GM18909 (cell line): ENCODE measurements around the gene GZMM.

Source experiments
- ATAC-seq: cut with Tn5 transposase; IDR thresholded peaks from one replicate; pipeline ENCODE4 v1.9.1; 2021; ENCODE audit warnings: mild to moderate bottlenecking; ENCODE audit not compliant: unreplicated experiment, poor library complexity

The GZMM gene

DNA sequence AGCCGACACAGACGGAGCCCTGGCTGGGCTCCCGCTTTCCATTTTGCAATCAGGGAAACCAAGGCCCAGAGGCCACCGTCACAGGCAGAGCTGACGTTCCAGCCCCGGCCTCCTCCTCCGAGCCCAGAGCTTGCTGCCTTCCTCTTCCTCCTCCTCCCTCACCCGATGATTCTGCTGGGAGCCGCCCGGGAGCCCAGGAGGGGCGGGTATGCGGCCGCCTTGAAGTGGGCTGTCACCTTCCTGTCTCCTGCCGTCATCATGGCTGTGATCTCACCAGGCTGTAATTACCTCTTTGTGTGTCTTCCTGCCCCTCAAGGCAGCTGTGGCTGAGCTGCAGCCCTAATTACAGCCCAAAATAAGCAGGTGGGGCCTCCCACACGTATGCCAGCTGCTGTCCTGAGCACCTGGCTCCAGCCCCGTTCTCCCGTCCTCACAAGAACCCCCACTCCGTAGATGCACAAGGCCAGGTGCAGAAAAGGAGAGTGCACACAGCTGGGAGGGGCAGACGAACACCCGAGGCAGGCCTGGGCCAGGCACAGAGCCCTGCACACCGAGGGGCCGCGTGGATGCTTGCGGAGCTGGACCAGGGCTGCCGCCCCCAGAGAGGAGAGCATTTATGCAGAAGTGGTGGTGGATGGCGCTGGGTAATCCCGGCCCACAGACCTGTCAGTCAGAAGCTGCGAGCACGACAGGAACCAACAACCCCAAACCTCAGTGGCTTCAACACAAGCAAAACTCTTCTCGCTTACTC, 32.6 kb upstream of the GZMM start:
- ATAC-seq = no peak

DNA sequence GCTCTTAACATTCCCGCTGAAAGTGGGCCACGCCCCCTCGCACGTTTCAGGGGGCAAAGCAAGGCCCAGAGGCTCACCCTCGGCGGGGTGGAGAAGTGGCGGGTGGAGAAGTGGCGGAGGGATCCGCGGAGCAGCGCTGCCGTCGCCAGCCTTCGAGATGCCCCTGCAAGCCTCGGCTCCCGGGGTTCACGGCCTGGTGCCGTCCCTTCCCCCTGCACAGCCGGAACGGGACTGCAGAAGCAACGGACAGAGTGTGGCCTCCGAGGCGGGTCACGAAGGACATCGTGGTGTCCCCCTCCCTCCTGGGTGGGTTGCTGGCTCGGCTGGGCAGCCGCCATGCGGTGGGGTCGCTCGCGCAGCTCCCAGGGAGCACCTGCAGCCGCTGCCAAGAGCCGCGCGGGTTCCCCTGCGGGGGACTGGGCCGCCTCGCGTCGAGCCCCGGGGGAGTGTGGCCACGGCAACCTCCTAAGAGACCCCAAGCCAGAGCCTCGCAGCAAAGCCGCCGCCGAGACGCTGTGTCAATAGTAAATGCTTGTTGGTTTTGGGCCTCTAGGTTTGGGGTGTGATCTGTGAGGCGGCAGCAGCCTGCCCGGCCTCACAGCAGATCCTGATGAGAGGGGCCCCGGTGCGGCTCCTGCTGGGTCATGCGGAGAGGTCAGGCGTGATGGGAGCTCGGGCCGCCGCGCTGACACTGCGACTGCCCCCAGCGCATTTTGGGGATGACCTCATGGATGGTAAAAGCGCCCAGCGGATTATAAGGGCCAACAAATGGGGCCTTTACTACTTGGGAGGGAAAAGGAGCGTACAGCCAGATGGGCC, 31.1 kb upstream of the GZMM start:
- ATAC-seq = no peak

DNA sequence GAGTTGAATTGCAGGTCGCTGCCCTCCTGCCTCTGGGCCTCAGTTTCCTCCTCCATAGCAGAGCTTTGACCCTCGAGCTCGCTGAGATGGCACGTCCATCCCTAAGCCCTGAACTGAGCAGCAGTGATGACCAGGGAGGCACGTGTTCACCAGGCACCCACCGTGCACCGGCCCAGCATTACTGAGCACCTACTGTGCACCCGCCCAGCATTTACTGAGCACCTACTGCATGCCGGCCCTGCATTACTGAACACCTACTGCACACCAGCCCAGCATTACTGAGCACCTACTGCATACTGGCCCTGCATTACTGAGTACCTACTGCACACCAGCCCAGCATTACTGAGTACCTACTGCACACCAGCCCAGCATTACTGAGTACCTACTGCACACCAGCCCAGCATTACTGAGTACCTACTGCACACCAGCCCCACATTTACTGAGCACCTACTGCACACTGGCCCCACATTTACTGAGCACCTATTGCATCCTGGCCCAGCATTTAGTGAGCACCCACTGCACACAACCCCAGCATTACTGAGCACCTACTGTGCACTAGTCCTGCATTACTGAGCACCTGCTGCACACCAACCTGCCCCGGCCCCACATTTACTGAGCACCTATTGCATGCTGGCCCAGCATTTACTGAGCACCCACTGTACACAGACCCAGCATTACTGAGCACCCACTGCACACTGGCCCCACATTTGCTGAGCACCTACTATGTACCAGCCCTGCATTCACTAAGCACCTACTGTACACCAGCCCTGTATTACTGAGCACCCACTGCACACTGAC, 30.3 kb upstream of the GZMM start:
- no peak for ATAC-seq

DNA sequence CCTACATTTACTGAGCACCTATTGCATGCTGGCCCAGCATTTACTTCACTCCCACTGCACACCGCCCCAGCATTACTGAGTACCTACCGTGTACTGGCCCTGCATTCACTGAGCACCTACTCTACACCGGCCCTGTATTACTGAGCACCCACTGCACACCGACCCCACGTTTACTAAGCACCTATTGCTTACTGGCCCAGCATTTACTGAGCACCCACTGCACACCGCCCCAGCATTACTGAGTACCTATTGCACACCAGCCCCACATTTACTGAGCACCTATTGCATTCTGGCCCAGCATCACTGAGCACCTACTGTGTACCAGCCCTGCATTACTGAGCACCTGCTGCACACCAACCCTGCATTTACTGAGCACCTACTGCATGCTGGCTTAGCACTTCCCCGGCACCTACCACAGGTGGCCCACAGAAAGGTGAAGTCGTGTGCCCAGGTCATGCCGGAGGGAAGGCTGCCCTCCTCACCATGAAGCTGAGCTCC, 29.6 kb upstream of the GZMM start:
- ATAC-seq = no peak

DNA sequence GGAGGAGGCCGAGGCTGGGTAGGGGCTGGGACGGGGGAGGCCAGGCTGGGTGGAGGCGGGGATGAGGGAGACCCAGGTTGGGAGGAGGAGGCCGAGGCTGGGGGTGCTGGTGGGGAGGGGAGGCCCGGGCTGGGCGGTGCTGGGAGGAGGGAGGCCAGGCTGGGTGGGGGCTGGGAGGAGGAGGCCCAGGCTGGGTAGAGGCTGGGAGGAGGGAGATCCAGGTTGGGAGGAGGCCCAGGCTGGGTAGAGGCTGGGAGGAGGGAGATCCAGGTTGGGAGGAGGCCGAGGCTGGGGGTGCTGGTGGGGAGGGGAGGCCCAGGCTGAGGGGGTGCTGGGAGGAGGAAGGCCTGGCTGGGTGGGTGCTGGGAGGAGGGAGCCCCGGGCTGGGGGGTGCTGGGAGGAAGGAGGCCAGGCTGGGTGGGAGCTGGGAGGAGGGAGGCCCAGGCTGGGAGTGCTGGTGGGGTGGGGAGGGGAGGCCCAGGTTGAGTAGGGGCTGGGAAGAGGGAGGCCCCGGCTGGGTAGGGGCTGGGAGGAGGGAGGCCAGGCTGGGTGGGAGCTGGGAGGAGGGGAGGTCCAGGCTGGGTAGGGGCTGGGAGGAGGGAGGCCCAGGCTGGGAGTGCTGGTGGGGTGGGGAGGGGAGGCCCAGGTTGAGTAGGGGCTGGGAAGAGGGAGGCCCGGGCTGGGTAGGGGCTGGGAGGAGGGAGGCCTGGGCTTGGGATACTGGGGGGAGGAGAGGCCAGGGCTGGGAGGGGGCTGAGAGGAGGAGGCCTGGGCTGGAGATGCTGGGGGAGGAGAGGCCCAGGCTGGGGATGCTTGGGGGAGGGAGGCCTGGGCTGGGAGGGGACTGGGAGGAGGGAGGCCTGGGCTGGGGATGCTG, 25.9 kb upstream of the GZMM start:
- ATAC-seq = no peak

DNA sequence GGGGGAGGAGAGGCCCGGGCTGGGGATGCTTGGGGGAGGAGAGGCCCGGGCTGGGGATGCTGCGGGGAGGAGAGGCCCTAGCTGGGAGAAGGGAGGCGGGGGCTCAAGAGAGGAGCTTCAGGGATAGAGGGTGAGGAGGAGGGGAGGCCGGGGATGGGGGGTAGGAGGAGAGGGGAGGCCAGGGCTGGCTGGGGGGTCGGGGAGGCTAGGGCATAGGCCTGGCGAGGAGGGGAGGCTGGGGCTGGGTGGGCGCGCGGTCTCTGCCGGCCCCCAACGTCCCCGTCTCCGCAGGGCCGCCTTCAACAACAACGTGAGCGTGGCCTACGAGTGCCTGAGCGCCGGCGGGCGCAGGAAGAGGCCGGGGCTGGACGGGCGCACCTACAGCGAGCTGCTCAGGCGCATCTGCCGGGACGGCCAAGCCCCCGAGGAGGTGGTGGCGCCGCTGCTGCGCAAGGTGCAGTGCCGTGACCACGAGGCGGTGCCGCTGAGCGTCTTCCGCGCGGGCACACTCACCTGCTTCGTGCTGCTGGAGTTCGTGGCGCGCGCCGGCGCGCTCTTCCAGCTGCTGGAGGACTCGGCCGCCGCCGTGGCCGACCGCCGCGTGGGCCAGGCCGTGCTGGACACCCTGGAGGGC, 25.1 kb upstream of the GZMM start:
- no peak for ATAC-seq

DNA sequence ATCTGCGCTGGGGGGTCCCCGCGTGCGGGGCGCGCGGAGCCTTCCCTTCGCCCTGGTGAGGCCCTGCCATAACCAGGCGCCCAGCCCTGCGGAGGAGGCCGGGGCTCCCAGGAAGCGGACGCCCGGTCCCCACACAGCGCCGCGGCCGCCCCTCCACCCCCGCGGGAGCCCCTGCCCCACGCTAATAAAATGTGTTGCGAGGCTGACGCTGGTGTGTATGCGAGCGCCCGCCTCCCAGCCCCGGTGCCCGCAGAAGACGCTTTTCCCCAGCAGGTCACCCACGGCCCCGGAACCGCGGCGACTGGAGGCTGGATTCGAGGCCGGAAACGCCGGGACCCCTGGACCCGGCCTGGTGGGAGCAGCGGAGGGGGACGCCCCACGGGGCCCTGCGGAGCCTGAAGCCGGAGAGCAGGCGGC, 24.4 kb upstream of the GZMM start:
- no peak for ATAC-seq

DNA sequence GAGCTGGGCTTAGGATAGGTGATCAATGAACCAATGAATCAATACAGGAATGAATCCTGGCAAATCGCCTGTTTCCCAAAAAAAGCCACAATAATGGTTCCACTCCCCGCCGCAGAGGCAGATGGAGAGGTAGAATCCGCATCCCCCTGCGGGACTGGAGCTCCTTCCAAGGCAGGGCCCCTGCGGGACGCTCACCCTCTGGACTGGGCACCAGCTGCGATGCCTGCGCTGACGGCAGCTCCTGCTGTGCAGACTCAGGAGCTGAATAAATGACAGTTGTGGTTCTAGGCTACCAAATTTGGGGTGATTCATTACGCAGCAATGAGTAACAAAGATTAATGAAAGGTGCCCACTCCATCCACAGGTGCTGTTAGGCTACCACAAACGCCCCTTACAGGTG, 21.1 kb upstream of the GZMM start:
- no peak for ATAC-seq

DNA sequence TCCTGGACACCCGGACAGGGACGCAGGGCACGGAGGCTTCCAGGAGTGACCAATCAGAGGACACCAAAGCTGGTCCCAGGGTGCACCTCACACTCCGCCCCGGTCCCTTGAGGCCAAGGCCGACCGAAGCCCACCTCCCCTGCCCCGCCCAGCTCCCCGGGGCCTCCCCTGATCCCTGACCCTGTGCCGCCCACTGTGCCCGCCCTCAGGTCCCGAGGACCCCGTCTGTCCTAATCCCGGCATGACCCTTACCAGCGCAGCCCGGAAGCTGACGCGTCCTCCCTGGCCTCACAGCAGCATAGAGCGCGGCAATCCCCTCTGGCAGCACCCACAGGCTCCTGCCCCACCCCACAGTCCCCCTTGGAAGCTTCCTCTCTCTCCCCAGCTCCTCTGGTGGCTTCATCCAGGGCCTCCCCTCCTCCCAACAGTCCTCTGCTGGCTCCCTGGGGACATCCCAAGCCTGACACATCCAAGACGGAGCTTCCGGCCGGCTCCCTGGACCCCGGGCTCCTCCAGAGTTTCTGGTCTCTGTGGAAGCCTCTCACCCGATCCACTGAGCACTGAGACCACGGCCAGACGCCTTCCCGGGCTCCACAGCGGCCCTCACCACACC, 19.7 kb upstream of the GZMM start:
- no peak for ATAC-seq

DNA sequence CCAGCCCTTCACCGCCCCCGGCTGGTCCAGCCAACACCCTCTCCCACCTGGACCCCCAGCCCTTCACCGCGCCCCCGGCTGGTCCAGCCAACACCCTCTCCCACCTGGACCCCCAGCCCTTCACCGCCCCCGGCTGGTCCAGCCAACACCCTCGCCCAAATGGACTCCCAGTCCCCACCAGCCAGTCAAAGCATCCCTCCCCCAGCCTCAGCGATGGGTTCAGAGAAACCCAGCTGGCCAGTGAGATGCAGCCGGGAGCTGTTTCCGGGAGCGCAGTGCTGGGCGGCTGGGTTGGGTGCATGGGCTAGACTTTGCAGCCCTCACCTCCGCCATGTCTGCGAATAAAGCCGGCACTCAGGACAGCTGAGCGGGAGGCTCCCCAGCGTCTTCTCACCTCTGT, 18.8 kb upstream of the GZMM start:
- no peak for ATAC-seq

DNA sequence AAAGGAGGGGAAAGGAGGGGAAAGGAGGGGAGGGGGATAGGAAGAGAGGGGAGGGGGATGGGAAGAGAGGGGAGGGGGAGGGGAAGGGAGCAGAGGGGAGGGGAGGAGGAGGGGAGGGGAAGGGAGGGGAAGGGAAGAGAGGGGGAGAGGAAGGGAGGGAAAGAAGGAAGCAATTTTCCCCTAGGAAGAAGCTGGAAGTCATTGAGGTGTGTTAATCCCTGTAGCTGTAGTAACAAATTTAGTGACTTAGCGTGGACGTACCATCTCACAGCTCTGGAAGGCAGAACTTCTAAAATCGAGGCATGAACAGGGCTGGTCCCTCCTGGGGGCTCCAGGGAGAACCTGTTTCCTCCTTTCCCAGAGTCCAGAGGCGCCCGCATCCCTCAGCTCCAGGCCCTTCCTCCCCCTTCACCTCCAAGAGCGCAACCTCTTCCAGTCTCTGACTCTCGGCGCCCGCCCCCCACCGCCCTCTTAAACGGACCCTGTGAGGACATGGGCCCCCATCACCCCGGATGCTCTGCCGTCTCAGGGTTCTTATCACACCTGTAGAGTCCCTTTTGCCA, 17.9 kb upstream of the GZMM start:
- ATAC-seq = no peak

DNA sequence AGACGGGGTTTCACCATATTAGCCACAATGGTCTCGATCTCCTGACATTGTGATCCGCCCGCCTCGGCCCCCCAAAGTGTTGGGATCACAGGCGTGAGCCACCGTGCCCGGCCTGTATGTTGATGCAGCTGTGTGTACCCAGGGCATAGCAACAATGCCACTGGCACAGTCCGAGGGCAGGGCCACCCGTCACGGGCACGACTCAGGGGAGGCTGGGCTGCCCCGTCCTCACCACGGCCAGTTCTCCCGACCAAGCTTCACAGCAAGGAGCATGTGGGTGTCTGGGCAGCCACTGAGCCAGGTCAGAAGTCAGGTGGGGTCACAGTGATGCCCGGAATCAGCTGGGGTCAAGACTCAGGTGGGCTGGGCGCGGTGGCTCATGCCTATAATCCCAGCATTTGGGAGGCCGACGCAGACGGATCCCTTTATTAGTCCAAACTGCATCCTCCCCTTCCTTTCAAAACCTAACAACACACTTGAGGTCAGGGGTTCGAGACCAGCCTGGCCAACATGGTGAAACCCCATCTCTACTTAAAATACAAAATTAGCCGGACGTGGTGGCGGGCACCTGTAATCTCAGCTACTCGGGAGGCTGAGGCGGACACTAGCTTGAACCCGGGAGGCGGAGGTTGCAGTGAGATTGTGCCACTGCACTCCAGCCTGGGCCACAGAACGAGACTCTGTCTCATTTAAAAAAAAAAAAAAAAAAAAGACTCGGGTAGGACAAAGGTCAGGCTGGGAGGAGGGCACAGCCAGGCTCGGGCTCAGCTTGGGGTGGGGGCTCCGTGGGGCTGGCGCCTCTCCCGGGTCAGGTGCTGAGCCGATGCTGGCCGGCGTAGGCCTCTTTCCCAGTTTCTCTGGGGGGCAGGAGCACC, 13.5 kb upstream of the GZMM start:
- ATAC-seq = no peak

DNA sequence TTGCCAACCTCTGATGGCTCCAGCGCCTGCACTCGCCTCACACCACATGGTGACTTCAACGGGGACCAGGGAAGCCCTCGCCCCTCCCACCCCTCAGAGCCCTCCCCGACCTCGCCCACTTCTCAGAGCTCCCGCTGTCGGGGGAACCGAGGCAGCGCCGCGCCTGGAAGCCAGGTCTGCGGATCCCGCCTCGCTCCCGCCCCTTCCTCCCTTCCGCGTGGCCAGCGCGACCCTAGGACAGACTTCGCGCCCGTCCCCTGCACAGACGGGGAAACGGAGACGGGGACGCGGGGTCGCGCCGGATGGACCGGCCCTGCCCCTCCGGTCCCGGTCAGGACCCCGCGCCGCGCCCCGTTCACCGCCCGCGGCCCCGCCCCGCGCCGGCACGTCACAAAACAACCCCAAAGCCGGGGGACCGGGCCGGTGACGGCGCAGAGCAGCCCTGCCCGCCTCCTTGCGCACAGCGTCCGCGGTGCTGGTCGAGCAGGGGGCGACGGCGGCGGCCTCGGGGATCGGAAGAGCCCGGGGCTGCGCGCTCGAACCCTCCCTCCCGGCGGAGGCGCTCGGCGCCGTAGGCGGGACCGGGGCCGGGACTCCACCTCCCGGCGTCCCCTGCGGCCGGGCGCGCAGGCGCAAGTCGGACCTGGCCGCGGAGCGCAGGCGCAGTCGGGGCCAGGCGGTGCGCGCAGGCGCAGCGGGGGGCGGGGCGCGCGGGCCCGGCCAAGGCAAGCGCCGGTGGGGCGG, 12.7 kb upstream of the GZMM start:
- peak; percentile 67 for ATAC-seq

DNA sequence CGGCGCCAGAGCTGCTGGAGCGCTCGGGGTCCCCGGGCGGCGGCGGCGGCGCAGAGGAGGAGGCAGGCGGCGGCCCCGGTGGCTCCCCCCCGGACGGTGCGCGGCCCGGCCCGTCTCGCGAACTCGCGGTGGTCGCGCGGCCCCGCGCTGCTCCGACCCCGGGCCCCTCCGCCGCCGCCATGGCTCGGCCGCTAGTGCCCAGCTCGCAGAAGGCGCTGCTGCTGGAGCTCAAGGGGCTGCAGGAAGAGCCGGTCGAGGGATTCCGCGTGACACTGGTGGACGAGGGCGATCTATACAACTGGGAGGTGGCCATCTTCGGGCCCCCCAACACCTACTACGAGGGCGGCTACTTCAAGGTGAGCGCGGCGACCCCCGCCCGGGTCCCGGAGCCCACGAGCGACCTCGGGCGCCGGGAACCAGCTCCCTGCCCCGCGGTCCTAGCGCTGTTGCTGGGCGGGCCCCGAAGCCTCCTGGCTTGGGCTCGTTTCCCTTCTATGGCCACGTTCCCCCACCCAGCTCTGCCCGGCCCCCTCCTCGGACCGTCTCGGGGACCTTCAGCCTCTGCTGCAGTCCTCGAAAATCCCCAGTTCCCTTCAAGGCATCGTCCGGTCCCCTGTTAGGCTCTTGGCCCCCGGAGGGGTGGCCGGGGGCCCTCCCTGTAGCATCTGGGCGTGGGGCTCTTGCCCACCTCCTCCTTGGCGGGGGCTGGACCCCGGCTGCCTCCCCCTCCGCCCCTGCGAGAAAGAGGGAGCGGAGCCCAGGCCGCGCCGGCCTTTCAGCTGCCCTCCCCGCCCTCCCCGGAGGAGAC, 11.9 kb upstream of the GZMM start, which contains the start of gene CDC34:
Gene CDC34 (plus strand): TSS at position 8 of the 808 bp plus-strand sequence. CDS start 172 bp downstream, at position 180.
- peak; percentile 10 for ATAC-seq

DNA sequence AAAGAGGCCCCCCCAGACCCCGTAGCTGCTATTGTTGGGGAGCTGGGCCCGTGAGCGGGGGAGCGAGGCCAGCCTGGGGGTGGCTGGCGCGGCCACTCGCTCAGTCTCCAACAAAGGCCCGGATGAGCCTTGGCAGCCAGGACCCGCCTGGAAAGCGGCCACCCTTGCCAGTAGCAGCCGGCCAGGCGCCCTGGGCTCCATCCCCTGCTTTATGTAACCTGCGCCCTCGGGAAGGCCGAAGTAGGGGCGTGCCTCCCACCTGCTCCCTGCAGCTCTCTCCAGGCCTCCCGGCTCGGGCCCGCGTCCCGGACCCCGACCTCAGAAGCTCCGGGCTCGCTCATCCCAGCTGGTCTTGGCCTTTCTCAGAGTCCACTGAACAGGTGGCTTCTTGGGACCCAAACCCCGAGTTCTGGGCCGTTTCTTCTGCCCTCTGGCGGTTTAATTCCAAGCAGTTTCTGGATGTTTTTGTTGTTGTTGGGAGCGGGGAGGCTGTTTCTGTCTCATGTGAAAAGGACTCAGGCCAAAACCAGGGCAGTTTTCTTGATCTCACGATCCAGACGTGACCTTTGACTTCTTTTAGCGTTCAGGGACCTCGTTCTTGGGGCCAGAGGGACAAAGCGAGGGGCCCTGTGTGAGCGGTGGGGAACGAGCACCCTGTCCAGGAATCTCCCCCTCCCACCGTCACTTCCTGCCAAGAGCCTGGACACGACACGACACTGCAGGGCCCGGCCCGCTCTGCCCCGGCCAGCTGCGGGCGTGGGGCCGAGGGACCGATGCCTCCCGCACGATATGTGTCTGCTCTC, 11.1 kb upstream of the GZMM start:
- no peak for ATAC-seq
